Chondrocyte (in vitro differentiated cells): ENCODE data around the gene GET4. TPM values are rescaled to one million over a fixed set of nuclear protein-coding genes. Genes with fewer than 3 reads are reported as not detected.

Source experiments
- DNase-seq: peaks from one replicate; pipeline ENCODE4 v3.0.0; 2021; ENCODE audit warnings: mixed read lengths, low spot score
- H3K27ac Mint-ChIP-seq: one replicate; pipeline ENCODE4 v1.8.0; 2021; ENCODE audit warnings: mild to moderate bottlenecking, moderate library complexity, mixed read lengths; ENCODE audit not compliant: unreplicated experiment
- H3K27me3 Mint-ChIP-seq: 2 replicates; pipeline ENCODE4 v1.8.0; 2021; ENCODE audit warnings: low read depth, mixed read lengths
- H3K36me3 Mint-ChIP-seq: 2 replicates; pipeline ENCODE4 v1.8.0; 2021; ENCODE audit warnings: low read depth, mixed read lengths
- H3K4me1 Mint-ChIP-seq: 2 replicates; pipeline ENCODE4 v1.8.0; 2021; ENCODE audit warnings: low read depth, mild to moderate bottlenecking, mixed read lengths
- H3K4me3 Mint-ChIP-seq: one replicate; pipeline ENCODE4 v1.8.0; 2021; ENCODE audit warnings: mild to moderate bottlenecking, moderate library complexity, mixed read lengths; ENCODE audit not compliant: unreplicated experiment
- H3K9me3 Mint-ChIP-seq: 2 replicates; pipeline ENCODE4 v1.8.0; 2021; ENCODE audit warnings: low read depth, mixed read lengths
- total RNA-seq: library from RNA; stranded (reverse); gene quantifications from 3 replicates; pipeline ENCODE4 v1.2.1, GENCODE V29; 2021
- TF ChIP-seq, protein P1 (sequence below): fragments of 200-600 bp; sonication (generic); IDR thresholded peaks from 2 replicates; pipeline ENCODE4 v1.5.0; 2021; ENCODE audit warnings: antibody characterized with exemption, mild to moderate bottlenecking, moderate library complexity

Gene GET4
- total RNA-seq, 1 donor from 2014 or later: 28.0 TPM

DNA sequence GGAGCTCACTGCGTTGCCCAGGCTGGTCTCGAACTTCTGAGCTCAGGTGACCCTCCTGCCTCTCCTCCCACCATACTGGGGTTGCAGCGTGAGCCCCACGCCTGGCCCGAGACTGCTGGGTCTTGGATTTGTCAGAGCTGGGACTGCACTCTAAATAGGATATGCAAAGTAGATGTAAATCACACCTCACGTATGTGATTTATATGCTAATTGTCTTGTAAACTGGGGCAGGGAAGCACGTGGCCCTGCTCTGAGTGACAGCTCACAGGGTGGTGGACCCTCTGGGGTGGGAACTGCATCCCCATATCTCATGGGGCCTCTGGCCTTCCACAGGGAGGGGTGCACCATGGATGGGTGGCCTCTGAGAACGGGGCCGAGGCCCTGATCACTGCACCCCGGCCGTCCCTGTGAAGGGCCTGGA is 34.1 kb downstream of the GET4 start:
- Mint-ChIP-seq H3K27me3 (no peaks in the 10 kb centered on the region), H3K27ac (no peak overlapping the region), H3K36me3 (no peaks in the 10 kb centered on the region), H3K9me3 (no peaks in the 10 kb centered on the region), H3K4me3 (no peak overlapping the region), H3K4me1 (no peaks in the 10 kb centered on the region)
- TF ChIP-seq, protein P1, sequence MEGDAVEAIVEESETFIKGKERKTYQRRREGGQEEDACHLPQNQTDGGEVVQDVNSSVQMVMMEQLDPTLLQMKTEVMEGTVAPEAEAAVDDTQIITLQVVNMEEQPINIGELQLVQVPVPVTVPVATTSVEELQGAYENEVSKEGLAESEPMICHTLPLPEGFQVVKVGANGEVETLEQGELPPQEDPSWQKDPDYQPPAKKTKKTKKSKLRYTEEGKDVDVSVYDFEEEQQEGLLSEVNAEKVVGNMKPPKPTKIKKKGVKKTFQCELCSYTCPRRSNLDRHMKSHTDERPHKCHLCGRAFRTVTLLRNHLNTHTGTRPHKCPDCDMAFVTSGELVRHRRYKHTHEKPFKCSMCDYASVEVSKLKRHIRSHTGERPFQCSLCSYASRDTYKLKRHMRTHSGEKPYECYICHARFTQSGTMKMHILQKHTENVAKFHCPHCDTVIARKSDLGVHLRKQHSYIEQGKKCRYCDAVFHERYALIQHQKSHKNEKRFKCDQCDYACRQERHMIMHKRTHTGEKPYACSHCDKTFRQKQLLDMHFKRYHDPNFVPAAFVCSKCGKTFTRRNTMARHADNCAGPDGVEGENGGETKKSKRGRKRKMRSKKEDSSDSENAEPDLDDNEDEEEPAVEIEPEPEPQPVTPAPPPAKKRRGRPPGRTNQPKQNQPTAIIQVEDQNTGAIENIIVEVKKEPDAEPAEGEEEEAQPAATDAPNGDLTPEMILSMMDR: no peak
- DNase-seq: no peak

DNA sequence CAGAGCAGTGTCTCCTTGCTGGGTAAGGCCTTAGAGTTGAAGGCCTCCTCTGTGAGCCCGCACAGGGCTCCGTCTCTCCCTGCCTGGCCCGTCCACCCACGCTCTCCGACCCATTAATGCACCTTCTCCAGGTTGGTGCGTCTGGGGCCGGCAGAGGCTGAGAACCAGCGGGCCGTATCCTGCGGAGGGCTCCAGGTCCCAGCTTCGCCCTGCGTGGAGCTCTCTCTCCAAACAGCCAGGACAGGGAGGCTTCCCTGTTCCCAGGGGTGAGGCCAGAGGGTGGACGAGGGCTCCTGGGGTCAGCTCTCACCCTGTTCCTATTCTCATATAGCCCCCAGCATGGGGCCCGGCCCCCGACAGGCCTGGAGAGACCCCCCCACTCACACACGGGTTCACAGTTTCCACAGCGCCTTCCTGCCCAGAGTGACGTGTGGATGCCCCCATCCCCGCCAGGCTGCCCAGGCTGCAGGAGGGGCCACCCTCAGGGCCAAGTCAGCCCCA is 34.6 kb downstream of the GET4 start:
- Mint-ChIP-seq H3K27me3 (no peaks in the 10 kb centered on the region), H3K4me1 (peaks cover 2% of the 10 kb centered on the region), H3K9me3 (no peaks in the 10 kb centered on the region), H3K27ac (no peak overlapping the region), H3K4me3 (no peak overlapping the region), H3K36me3 (no peaks in the 10 kb centered on the region)
- TF ChIP-seq, protein P1: no peak
- DNase-seq: no peak

GRCh38 chr7:911791-912480 is 35.6 kb downstream of the GET4 start:
- Mint-ChIP-seq H3K27me3 (no peaks in the 10 kb centered on the region), H3K27ac (no peak overlapping the region), H3K4me3 (no peak overlapping the region), H3K36me3 (no peaks in the 10 kb centered on the region), H3K9me3 (no peaks in the 10 kb centered on the region), H3K4me1 (peaks cover 8% of the 10 kb centered on the region)
- TF ChIP-seq, protein P1: no peak
- DNase-seq: no peak

- TF ChIP-seq, protein P1: no peak
- H3K9me3 Mint-ChIP-seq: no peaks in the 10 kb centered on the region
- DNase-seq: no peak
- H3K36me3 Mint-ChIP-seq: no peaks in the 10 kb centered on the region
- no peaks in the 10 kb centered on the region for H3K27me3 Mint-ChIP-seq
- no peak overlapping the region for H3K4me3 Mint-ChIP-seq
- H3K4me1 Mint-ChIP-seq: peaks cover 8% of the 10 kb centered on the region
- no peak overlapping the region for H3K27ac Mint-ChIP-seq
Observed at GRCh38 chr7:913736-914520, 37.6 kb downstream of the GET4 start.

- Mint-ChIP-seq H3K4me1 (peaks cover 8% of the 10 kb centered on the region), H3K36me3 (no peaks in the 10 kb centered on the region), H3K27me3 (no peaks in the 10 kb centered on the region), H3K4me3 (no peak overlapping the region), H3K9me3 (no peaks in the 10 kb centered on the region), H3K27ac (no peak overlapping the region)
- TF ChIP-seq, protein P1: no peak
- DNase-seq: no peak
Observed at GRCh38 chr7:914521-915194, 38.3 kb downstream of the GET4 start.
